Ishikawa (cell line): Measurements from ENCODE around the gene APLN.

ENCODE experiments used
- CEBPB ChIP-seq: IDR thresholded peaks from 2 replicates; pipeline ENCODE4 v1.6.1; 2012
- CREB1 ChIP-seq: IDR thresholded peaks from 2 replicates; pipeline ENCODE4 v1.6.1; 2012; ENCODE audit warnings: low read depth
- EGR1 ChIP-seq: IDR thresholded peaks from 2 replicates; pipeline ENCODE4 v1.6.1; 2012
- EP300 ChIP-seq: IDR thresholded peaks from 2 replicates; pipeline ENCODE4 v1.6.1; 2012; ENCODE audit warnings: borderline replicate concordance
- FOXM1 ChIP-seq: IDR thresholded peaks from 2 replicates; pipeline ENCODE4 v1.6.1; 2012; ENCODE audit warnings: low read depth, borderline replicate concordance
- NFIC ChIP-seq: IDR thresholded peaks from 2 replicates; pipeline ENCODE4 v1.6.1; 2012
- RAD21 ChIP-seq: IDR thresholded peaks from 2 replicates; pipeline ENCODE4 v1.6.1; 2012; ENCODE audit warnings: low read depth
- REST ChIP-seq: IDR thresholded peaks from 2 replicates; pipeline ENCODE4 v1.6.1; 2012; ENCODE audit warnings: low read depth, mild to moderate bottlenecking
- TAF1 ChIP-seq: IDR thresholded peaks from 2 replicates; pipeline ENCODE4 v1.6.1; 2012; ENCODE audit warnings: low read depth, mild to moderate bottlenecking
- TCF12 ChIP-seq: IDR thresholded peaks from 2 replicates; pipeline ENCODE4 v1.6.1; 2012; ENCODE audit warnings: low read depth
- TEAD4 ChIP-seq: IDR thresholded peaks from 2 replicates; pipeline ENCODE4 v1.6.1; 2012
- YY1 ChIP-seq: IDR thresholded peaks from 2 replicates; pipeline ENCODE4 v1.6.1; 2012; ENCODE audit warnings: low read depth
- ZBTB7A ChIP-seq: IDR thresholded peaks from 2 replicates; pipeline ENCODE4 v1.6.1; 2012; ENCODE audit warnings: low read depth
- TF ChIP-seq, protein P1 (sequence below): IDR thresholded peaks from 2 replicates; pipeline ENCODE4 v1.6.1; 2012
- TF ChIP-seq, protein P2 (sequence below): IDR thresholded peaks from 2 replicates; pipeline ENCODE4 v1.6.1; 2012

APLN gene

GRCh38 chrX:129632443-129632842 is 22.3 kb downstream of the APLN start:
- TF ChIP-seq TEAD4 (no peak), CEBPB (no peak), TAF1 (no peak), REST (no peak), RAD21 (no peak), ZBTB7A (no peak), EP300 (no peak), YY1 (no peak), EGR1 (no peak), CREB1 (no peak), TCF12 (no peak), FOXM1 (no peak)
- TF ChIP-seq, protein P1, sequence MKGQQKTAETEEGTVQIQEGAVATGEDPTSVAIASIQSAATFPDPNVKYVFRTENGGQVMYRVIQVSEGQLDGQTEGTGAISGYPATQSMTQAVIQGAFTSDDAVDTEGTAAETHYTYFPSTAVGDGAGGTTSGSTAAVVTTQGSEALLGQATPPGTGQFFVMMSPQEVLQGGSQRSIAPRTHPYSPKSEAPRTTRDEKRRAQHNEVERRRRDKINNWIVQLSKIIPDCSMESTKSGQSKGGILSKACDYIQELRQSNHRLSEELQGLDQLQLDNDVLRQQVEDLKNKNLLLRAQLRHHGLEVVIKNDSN = no peak
- TF ChIP-seq, protein P2, sequence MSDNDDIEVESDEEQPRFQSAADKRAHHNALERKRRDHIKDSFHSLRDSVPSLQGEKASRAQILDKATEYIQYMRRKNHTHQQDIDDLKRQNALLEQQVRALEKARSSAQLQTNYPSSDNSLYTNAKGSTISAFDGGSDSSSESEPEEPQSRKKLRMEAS = no peak

DNA sequence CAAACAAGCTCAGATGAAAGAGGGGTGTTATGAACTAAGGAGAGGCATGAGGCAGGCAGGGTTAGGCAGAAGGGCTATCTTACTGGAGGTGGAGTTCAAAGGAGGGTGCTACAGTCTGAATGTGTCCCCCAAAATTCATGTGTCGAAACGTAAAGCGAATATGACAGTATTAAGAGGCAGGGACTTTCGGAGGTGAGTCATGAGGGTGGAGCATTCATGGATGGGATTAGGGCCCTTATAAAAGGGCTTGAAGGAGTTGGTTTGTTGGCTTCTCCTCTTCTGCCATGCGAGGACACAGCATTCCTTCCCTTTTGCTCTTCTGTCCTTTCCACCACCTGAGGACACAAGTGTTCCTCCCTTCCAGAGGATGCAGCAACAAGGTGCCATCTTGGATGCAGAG is 22.9 kb downstream of the APLN start:
- no peak for TF ChIP-seq CEBPB

DNA sequence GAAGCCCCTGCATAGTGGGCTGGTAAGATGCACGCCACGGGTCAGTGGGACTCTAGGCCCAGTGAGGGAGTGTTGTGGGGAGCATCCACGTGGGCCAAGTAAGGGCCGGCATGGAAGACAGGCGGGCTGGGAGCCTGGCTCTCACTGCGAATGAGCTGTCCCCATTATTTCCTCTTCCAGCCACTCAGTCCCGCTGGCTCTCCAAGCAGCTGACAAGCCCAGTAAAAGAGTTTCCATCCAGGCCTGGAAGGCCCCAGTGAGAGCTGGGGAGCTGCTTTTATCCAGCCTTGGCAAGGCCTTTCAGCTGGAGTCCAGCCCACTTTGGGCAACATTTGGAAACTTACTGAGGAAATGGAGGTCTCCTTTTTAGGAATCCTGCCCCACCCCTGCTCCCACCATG is 24.9 kb downstream of the APLN start:
- TF ChIP-seq NFIC = no peak
- TF ChIP-seq, protein P2 = no peak
- no peak for TF ChIP-seq CEBPB
- no peak for TF ChIP-seq EP300
- no peak for TF ChIP-seq TCF12
- no peak for TF ChIP-seq CREB1
- TF ChIP-seq ZBTB7A = no peak
- TF ChIP-seq FOXM1 = no peak
- no peak for TF ChIP-seq TEAD4
- no peak for TF ChIP-seq TAF1

DNA sequence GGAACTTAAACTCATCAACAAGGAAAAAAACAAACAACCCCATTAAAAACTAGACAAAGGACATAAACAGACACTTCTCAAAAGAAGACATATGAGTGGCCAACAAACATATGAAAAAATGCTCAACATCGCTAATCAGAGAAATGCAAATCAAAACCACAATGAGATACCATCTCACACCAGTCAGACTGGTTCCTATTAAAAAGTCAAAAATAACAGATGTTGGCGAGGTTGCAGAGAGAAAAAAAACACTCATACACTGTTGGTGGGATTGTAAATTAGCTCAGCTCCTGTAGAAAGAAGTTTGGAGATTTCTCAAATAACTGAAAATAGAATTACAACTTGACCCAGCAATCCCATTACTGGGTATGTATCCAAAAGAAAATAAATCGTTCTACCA is 28.7 kb downstream of the APLN start:
- TF ChIP-seq CREB1 (no peak), REST (no peak), ZBTB7A (no peak), EP300 (no peak), YY1 (no peak), NFIC (no peak), TEAD4 (no peak)

DNA sequence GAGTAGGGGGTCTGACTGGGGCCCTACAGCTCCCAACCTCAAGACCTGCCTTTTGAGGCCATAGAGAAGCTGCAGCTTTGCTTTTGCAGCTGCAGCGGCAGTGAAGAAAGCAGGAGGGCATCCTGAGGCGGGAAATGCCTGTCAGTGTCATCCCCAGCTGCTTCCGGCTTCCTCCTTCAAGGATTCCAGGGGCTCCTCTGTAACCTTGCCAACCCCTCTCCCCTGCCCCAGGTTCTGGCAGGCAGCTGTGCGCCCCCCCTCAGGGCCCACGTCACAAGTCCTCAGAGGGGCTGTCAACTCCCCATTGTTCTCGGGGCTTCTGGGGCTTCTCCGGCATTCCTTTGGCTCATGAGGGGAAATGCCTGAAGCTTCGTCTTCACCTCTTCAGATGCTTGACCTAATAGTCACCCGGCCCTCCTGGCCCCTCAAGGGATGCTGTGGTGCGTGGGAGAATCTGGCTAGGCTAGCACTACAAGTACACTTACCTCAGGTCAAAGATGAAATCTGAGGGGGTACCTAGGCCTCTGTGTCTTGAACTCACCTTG is 31.9 kb downstream of the APLN start:
- TF ChIP-seq TCF12 (no peak), RAD21 (no peak), NFIC (no peak), REST (no peak), FOXM1 (no peak), EP300 (no peak), ZBTB7A (no peak), TEAD4 (no peak), YY1 (no peak), TAF1 (no peak)
- TF ChIP-seq, protein P2 = no peak
- TF ChIP-seq, protein P1 = no peak
